ENCODE data around the gene CSPG4. TPM values are rescaled to one million over a fixed set of nuclear protein-coding genes. Genes with fewer than 3 reads are reported as not detected.
"Not testable (repeated sequence)": the region's sequence is repeated elsewhere in the genome, so short reads cannot be mapped to it uniquely, and the experiment has no call there.

The CSPG4 gene
- total and polyA plus RNA-seq, 2 donors (not counting 1 experiment from before 2014, with no cell fraction given), result 0.03 to 0.15 TPM

DNA sequence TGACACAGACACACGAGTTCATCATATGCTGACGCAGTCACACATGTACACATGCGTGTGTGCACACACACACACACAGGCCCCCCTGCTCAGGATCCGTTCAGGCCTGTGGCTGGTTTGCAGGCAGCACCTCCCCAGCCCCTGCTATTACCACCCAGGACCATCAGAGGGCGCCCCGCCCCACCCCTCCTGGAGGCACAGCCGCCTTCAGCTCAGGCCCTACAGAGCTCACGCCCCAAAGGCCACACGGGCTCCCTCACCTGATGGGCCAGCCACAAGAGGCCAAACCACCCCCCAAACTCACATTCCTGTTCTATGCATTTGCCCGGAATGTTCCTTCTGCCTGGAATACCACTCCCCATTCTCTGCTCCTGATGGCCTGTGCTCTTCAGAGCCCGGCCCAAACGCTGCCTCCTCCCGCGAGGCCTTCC, 26.4 kb downstream of the CSPG4 start:
- H3K4me1 Mint-ChIP-seq; H3K27me3 Mint-ChIP-seq; H3K79me2 ChIP-seq (ENCODE audit: control insufficient read depth, insufficient read depth, low read length); H3K4me2 ChIP-seq (replicated peaks; ENCODE audit: low read depth, low read length, poor library complexity, severe bottlenecking); H3K9me3 ChIP-seq (ENCODE audit: control extremely low read depth in 1 of 3, control insufficient read depth in 2 of 3, insufficient read depth in 1 of 3, low read length in 2 of 3); H3K4me3 ChIP-seq (ENCODE audit: control extremely low read depth in 1 of 5, extremely low read depth in 1 of 5, insufficient read depth in 1 of 5, low read depth in 2 of 5, low read length in 4 of 5); H3K9ac ChIP-seq (ENCODE audit: low read length); H3K27ac ChIP-seq (ENCODE audit: low read length in 2 of 2); H2AFZ ChIP-seq (ENCODE audit: insufficient read depth, low read depth, low read length, poor library complexity, severe bottlenecking); H3K27me3 ChIP-seq (replicated peaks in 1 of 4; ENCODE audit: control extremely low read depth in 1 of 4, control insufficient read depth in 3 of 4, insufficient read depth in 4 of 4, low read length in 3 of 4); H3K4me1 ChIP-seq (ENCODE audit: control insufficient read depth in 2 of 2, insufficient read depth in 2 of 2, low read length in 2 of 2); POLR2A ChIA-PET; H3K9me3 Mint-ChIP-seq (ENCODE audit: insufficient read depth); H3K36me3 ChIP-seq (replicated peaks in 1 of 2; ENCODE audit: control extremely low read depth in 1 of 2, control insufficient read depth in 1 of 2, extremely low read depth in 1 of 2, insufficient read depth in 2 of 2, low read length in 1 of 2); H4K20me1 ChIP-seq (ENCODE audit: control insufficient read depth, insufficient read depth, low read length, poor library complexity, severe bottlenecking); H3K4me3 Mint-ChIP-seq: not testable (repeated sequence)
- intact Hi-C loops (cut with micrococcal nuclease), result loop anchor here (1.0 to 2.0 kb wide), 2 partner anchors 35 to 47 kb away; no protein-coding TSS in a partner anchor
- TF ChIP-seq, protein P1, sequence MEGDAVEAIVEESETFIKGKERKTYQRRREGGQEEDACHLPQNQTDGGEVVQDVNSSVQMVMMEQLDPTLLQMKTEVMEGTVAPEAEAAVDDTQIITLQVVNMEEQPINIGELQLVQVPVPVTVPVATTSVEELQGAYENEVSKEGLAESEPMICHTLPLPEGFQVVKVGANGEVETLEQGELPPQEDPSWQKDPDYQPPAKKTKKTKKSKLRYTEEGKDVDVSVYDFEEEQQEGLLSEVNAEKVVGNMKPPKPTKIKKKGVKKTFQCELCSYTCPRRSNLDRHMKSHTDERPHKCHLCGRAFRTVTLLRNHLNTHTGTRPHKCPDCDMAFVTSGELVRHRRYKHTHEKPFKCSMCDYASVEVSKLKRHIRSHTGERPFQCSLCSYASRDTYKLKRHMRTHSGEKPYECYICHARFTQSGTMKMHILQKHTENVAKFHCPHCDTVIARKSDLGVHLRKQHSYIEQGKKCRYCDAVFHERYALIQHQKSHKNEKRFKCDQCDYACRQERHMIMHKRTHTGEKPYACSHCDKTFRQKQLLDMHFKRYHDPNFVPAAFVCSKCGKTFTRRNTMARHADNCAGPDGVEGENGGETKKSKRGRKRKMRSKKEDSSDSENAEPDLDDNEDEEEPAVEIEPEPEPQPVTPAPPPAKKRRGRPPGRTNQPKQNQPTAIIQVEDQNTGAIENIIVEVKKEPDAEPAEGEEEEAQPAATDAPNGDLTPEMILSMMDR (IDR thresholded peaks at IDR 0.05), result peak; percentile 86
- ATAC-seq (ENCODE audit: low read depth) (peak; percentile 88), DNase-seq (peak; percentile 83)
- 5% methylated on average over 9 of the region's 14 CpGs for WGBS (ENCODE audit: insufficient coverage)
- CTCF ChIA-PET, result interaction anchor here (0.6 to 2.7 kb wide), 13 partner anchors 8 to 318 kb away, joined by 3 to 33 read pairs (median 5); partner anchors contain the start of gene MAN2C1
- peak overlapping the region; percentile 50 for H3K27ac Mint-ChIP-seq

GRCh38 chr15:75685195-75685594, 27.5 kb downstream of the CSPG4 start:
- H3K4me1 ChIP-seq (ENCODE audit: control insufficient read depth in 2 of 2, insufficient read depth in 2 of 2, low read length in 2 of 2), result peaks cover 0 to 6% of the 10 kb centered on the region in 2 donors
- H3K4me3 Mint-ChIP-seq, result no peak overlapping the region
- POLR2A ChIA-PET, result interaction anchor here (0.6 kb wide), 1 partner anchor 237 kb away, joined by 4 read pairs; no protein-coding TSS in a partner anchor
- H3K9me3 ChIP-seq (ENCODE audit: control extremely low read depth in 1 of 3, control insufficient read depth in 2 of 3, insufficient read depth in 1 of 3, low read length in 2 of 3), result no peaks in the 10 kb centered on the region
- no peak overlapping the region for H3K4me2 ChIP-seq (replicated peaks; ENCODE audit: low read depth, low read length, poor library complexity, severe bottlenecking)
- TF ChIP-seq, protein P1 (IDR thresholded peaks at IDR 0.05), result no peak
- no peak for TF ChIP-seq EZH2 (IDR thresholded peaks at IDR 0.05; ENCODE audit: borderline replicate concordance, insufficient read depth, low read depth, low read length, poor library complexity, severe bottlenecking)
- peaks cover 8% of the 10 kb centered on the region for H3K4me1 Mint-ChIP-seq
- CTCF ChIA-PET, result interaction anchor here (0.6 to 4.0 kb wide), 7 partner anchors 14 to 560 kb away, joined by 3 to 26 read pairs (median 4); partner anchors contain the start of gene MAN2C1
- intact Hi-C loops (cut with micrococcal nuclease), result no loop called here
- H3K27me3 Mint-ChIP-seq, result peaks cover 4% of the 10 kb centered on the region
- H3K4me3 ChIP-seq (ENCODE audit: control extremely low read depth in 1 of 5, extremely low read depth in 1 of 5, insufficient read depth in 1 of 5, low read depth in 2 of 5, low read length in 4 of 5), result no peak overlapping the region
- no peak overlapping the region for H2AFZ ChIP-seq (ENCODE audit: insufficient read depth, low read depth, low read length, poor library complexity, severe bottlenecking)
- no peak overlapping the region for H3K9ac ChIP-seq (ENCODE audit: low read length)
- no peak for ATAC-seq (ENCODE audit: low read depth)
- no peaks in the 10 kb centered on the region for H3K79me2 ChIP-seq (ENCODE audit: control insufficient read depth, insufficient read depth, low read length)
- DNase-seq, result no peak
- no peaks in the 10 kb centered on the region for H4K20me1 ChIP-seq (ENCODE audit: control insufficient read depth, insufficient read depth, low read length, poor library complexity, severe bottlenecking)
- H3K27ac ChIP-seq (ENCODE audit: low read length in 2 of 2), result no peak overlapping the region
- 83% methylated on average over 12 of the region's 12 CpGs for WGBS (ENCODE audit: insufficient coverage)
- no peak overlapping the region for H3K27ac Mint-ChIP-seq
- H3K36me3 ChIP-seq (replicated peaks in 1 of 2; ENCODE audit: control extremely low read depth in 1 of 2, control insufficient read depth in 1 of 2, extremely low read depth in 1 of 2, insufficient read depth in 2 of 2, low read length in 1 of 2), result no peaks in the 10 kb centered on the region
- H3K27me3 ChIP-seq (replicated peaks in 1 of 4; ENCODE audit: control extremely low read depth in 1 of 4, control insufficient read depth in 3 of 4, insufficient read depth in 4 of 4, low read length in 3 of 4), result peaks cover 0 to 4% (median 0%) of the 10 kb centered on the region in 4 experiments
- H3K9me3 Mint-ChIP-seq (ENCODE audit: insufficient read depth), result no peaks in the 10 kb centered on the region
